Astrocyte (in vitro differentiated cells and primary cell): ENCODE results near the gene TJP1. TPM values are rescaled to one million over a fixed set of nuclear protein-coding genes. Genes with fewer than 3 reads are reported as not detected.
A peak's percentile ranks its signal among the peaks of the same experiment; 100 is the strongest.

Source experiments
- DNase-seq: peaks from one replicate; pipeline ENCODE4 v3.0.0-alpha.2; 2010; ENCODE audit warnings: low read depth
- FAIRE-seq: peaks from 2 replicates; lab custom pipeline; 2011; peaks lifted over from hg19 to GRCh38; lab: Jason Lieb, UNC
- H2AFZ ChIP-seq: 2 replicates; pipeline ENCODE4 v1.6.0; 2012; ENCODE audit warnings: low read depth, low read length, inconsistent platforms
- H3K27ac ChIP-seq: 2 replicates; pipeline ENCODE4 v1.5.1; 2011; ENCODE audit warnings: low read depth, low read length, inconsistent platforms
- H3K27me3 ChIP-seq: 2 replicates; pipeline ENCODE4 v1.6.0; 2011; ENCODE audit warnings: low read length, inconsistent platforms; ENCODE audit not compliant: insufficient read depth
- H3K36me3 ChIP-seq: 2 replicates; pipeline ENCODE4 v1.5.1; 2011; ENCODE audit warnings: low read length, inconsistent platforms; ENCODE audit not compliant: insufficient read depth
- H3K4me1 ChIP-seq: 2 replicates; pipeline ENCODE4 v1.5.1; 2011; ENCODE audit warnings: low read length, inconsistent platforms; ENCODE audit not compliant: insufficient read depth
- H3K4me2 ChIP-seq: 2 replicates; pipeline ENCODE4 v1.6.0; 2012; ENCODE audit warnings: low read length, inconsistent platforms
- H3K4me3 ChIP-seq: 2 replicates; pipeline ENCODE4 v1.5.1; 2011; ENCODE audit warnings: low read depth, mild to moderate bottlenecking, low read length, inconsistent platforms; ENCODE audit not compliant: insufficient read depth
- H3K79me2 ChIP-seq: 2 replicates; pipeline ENCODE4 v1.6.0; 2012; ENCODE audit warnings: mild to moderate bottlenecking, low read length, inconsistent platforms; ENCODE audit not compliant: insufficient read depth
- H3K9ac ChIP-seq: 2 replicates; pipeline ENCODE4 v1.6.0; 2012; ENCODE audit warnings: mild to moderate bottlenecking, low read length, inconsistent platforms
- H3K9me3 ChIP-seq: 2 replicates; pipeline ENCODE4 v1.5.1; 2012; ENCODE audit warnings: low read depth, mild to moderate bottlenecking, low read length, inconsistent platforms; ENCODE audit not compliant: insufficient read depth
- H4K20me1 ChIP-seq: 2 replicates; pipeline ENCODE4 v1.6.0; 2012; ENCODE audit warnings: low read length, inconsistent platforms; ENCODE audit not compliant: insufficient read depth
- H3K27ac Mint-ChIP-seq: one replicate; pipeline ENCODE4 v1.8.0; 2021; ENCODE audit warnings: mild to moderate bottlenecking, mixed read lengths; ENCODE audit not compliant: unreplicated experiment
- H3K27me3 Mint-ChIP-seq: one replicate; pipeline ENCODE4 v1.8.0; 2021; ENCODE audit warnings: low read depth, mixed read lengths; ENCODE audit not compliant: unreplicated experiment
- H3K36me3 Mint-ChIP-seq: one replicate; pipeline ENCODE4 v1.8.0; 2021; ENCODE audit warnings: low read depth, mixed read lengths; ENCODE audit not compliant: unreplicated experiment
- H3K4me1 Mint-ChIP-seq: one replicate; pipeline ENCODE4 v1.8.0; 2021; ENCODE audit warnings: low read depth, mixed read lengths; ENCODE audit not compliant: unreplicated experiment
- H3K4me3 Mint-ChIP-seq: one replicate; pipeline ENCODE4 v1.8.0; 2021; ENCODE audit warnings: mild to moderate bottlenecking, moderate library complexity, mixed read lengths; ENCODE audit not compliant: unreplicated experiment
- H3K9me3 Mint-ChIP-seq: one replicate; pipeline ENCODE4 v1.8.0; 2021; ENCODE audit warnings: mild to moderate bottlenecking, mixed read lengths; ENCODE audit not compliant: unreplicated experiment
- EZH2 ChIP-seq: IDR thresholded peaks from 2 replicates; pipeline ENCODE4 v1.6.1; 2012; ENCODE audit warnings: mild to moderate bottlenecking, low read length, inconsistent platforms; ENCODE audit not compliant: insufficient read depth
- total RNA-seq: library from RNA; stranded (reverse); gene quantifications from 2 replicates; pipeline ENCODE4 v1.2.1, GENCODE V29; 2021
- TF ChIP-seq, protein P1 (sequence below): IDR thresholded peaks from 2 replicates; pipeline ENCODE4 v1.5.1; 2011; ENCODE audit warnings: low read depth, mild to moderate bottlenecking, inconsistent platforms, low read length, moderate library complexity; ENCODE audit not compliant: insufficient read depth

TJP1 gene
- total RNA-seq, 1 donor from 2014 or later, result 137 TPM

DNA sequence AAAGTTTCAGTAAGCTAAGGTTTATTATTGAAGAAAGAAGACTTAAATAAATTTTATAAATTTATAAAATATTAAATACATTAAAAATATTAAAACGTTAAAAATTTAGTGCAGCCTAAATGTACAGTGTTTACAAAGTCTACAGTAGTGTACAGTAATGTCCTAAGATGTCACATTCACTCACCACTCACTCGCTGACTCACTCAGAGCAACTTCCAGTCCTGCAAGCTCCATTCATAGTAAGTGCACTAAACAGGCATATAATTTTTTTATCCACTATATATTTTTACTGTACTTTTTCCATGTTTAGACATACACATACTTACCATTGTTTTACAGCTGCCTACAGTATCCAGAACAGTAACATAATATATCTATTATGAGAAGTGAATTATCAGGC is 51.5 kb downstream of the TJP1 start:
- Histone ChIP-seq H3K9ac (no peak overlapping the region), H3K9me3 (no peaks in the 10 kb centered on the region), H3K4me3 (no peak overlapping the region), H3K4me1 (peaks cover 17% of the 10 kb centered on the region), H3K4me2 (no peak overlapping the region), H3K27ac (no peak overlapping the region), H2AFZ (no peak overlapping the region), H3K36me3 (peaks cover 26% of the 10 kb centered on the region), H3K79me2 (peaks cover 60% of the 10 kb centered on the region), H4K20me1 (peaks cover 27% of the 10 kb centered on the region), H3K27me3 (no peaks in the 10 kb centered on the region)
- Mint-ChIP-seq H3K4me1 (peaks cover 36% of the 10 kb centered on the region), H3K27ac (no peak overlapping the region), H3K4me3 (no peak overlapping the region), H3K9me3 (no peaks in the 10 kb centered on the region), H3K27me3 (no peaks in the 10 kb centered on the region), H3K36me3 (peaks cover 10% of the 10 kb centered on the region)
- FAIRE-seq, result no peak
- no peak for DNase-seq
- no peak for TF ChIP-seq EZH2
- TF ChIP-seq, protein P1, sequence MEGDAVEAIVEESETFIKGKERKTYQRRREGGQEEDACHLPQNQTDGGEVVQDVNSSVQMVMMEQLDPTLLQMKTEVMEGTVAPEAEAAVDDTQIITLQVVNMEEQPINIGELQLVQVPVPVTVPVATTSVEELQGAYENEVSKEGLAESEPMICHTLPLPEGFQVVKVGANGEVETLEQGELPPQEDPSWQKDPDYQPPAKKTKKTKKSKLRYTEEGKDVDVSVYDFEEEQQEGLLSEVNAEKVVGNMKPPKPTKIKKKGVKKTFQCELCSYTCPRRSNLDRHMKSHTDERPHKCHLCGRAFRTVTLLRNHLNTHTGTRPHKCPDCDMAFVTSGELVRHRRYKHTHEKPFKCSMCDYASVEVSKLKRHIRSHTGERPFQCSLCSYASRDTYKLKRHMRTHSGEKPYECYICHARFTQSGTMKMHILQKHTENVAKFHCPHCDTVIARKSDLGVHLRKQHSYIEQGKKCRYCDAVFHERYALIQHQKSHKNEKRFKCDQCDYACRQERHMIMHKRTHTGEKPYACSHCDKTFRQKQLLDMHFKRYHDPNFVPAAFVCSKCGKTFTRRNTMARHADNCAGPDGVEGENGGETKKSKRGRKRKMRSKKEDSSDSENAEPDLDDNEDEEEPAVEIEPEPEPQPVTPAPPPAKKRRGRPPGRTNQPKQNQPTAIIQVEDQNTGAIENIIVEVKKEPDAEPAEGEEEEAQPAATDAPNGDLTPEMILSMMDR, result no peak

DNA sequence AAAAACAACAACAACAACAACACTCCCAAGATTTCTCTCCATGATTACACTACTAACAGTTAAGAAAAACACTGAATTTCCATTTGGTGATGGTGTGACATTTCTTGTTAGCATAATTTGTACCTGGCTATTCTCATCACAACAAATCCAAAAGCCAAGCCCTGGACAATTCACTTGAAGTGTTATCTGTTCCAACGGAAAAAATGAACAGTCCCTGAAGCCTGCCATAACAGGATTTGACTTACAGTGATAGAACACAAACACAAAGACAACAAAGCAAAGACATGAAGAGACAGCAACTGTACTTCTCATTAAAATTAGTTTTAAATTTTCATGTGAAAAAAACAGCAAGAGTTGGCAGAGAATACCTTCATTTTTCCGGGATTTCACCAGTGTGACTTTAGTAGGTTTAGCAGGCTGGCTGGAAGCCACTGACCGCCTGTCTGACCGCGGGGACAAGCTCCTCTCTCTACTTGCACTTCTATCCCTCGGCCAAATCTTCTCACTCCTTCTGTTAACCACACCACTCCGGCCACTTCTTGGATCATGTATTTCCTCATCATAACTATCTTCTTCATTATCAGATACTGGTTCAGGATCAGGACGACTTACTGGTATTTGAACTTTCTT is 56.3 kb downstream of the TJP1 start:
- no peaks in the 10 kb centered on the region for H3K27me3 Mint-ChIP-seq
- H3K9me3 Mint-ChIP-seq, result no peaks in the 10 kb centered on the region
- peaks cover 23% of the 10 kb centered on the region for H3K36me3 Mint-ChIP-seq
- no peak overlapping the region for H3K4me3 Mint-ChIP-seq
- no peak overlapping the region for H3K27ac ChIP-seq
- TF ChIP-seq, protein P1, result no peak
- TF ChIP-seq EZH2, result no peak
- H3K9me3 ChIP-seq, result no peaks in the 10 kb centered on the region
- H3K4me3 ChIP-seq, result no peak overlapping the region
- peaks cover 43% of the 10 kb centered on the region for H4K20me1 ChIP-seq
- DNase-seq (peak; percentile 51), FAIRE-seq (no peak)
- H3K9ac ChIP-seq, result no peak overlapping the region
- peaks cover 50% of the 10 kb centered on the region for H3K79me2 ChIP-seq
- no peaks in the 10 kb centered on the region for H3K4me1 ChIP-seq
- no peak overlapping the region for H3K27ac Mint-ChIP-seq
- H3K4me1 Mint-ChIP-seq, result peaks cover 9% of the 10 kb centered on the region
- peaks cover 50% of the 10 kb centered on the region for H3K36me3 ChIP-seq
- no peak overlapping the region for H3K4me2 ChIP-seq
- H3K27me3 ChIP-seq, result no peaks in the 10 kb centered on the region
- no peak overlapping the region for H2AFZ ChIP-seq

DNA sequence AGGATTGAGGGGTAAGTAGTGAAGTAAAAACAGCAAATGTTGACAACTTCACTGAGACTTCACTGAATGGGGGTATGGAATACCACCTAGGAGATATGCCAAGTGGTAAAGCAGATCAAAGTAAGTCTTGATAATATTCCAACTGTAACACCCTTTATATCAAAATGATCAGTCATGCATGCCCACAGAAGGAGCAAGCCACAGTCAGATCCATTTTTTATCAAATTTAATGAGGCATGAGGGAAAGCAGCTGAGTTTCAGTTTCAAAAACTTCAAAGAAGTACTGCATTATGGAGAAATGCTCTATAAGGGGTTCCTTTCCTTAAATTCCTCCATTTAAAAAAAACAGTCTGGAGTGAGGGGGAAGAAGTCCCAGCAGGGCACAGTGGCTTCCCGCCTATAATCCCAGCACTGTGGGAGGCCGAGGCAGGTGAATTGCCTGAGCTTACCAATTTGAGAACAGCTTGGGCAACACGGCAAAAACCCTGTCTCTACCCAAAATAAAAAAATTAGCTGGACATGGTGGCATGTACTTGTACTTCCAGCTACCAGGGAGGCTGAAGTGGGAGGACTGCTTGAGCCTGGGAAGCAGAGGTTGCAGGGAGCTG is 56.9 kb downstream of the TJP1 start:
- no peaks in the 10 kb centered on the region for H3K27me3 Mint-ChIP-seq
- no peak overlapping the region for H3K4me3 Mint-ChIP-seq
- H3K9ac ChIP-seq, result no peak overlapping the region
- H3K27me3 ChIP-seq, result no peaks in the 10 kb centered on the region
- TF ChIP-seq, protein P1, result no peak
- no peak for TF ChIP-seq EZH2
- H3K36me3 ChIP-seq, result peaks cover 55% of the 10 kb centered on the region
- no peak overlapping the region for H2AFZ ChIP-seq
- no peaks in the 10 kb centered on the region for H3K4me1 ChIP-seq
- no peak overlapping the region for H3K4me2 ChIP-seq
- DNase-seq (peak; percentile 45), FAIRE-seq (no peak)
- H3K9me3 Mint-ChIP-seq, result no peaks in the 10 kb centered on the region
- H4K20me1 ChIP-seq, result peaks cover 42% of the 10 kb centered on the region
- H3K4me1 Mint-ChIP-seq, result peaks cover 6% of the 10 kb centered on the region
- peak overlapping the region; percentile 35 for H3K27ac Mint-ChIP-seq
- H3K9me3 ChIP-seq, result no peaks in the 10 kb centered on the region
- peaks cover 29% of the 10 kb centered on the region for H3K36me3 Mint-ChIP-seq
- peaks cover 50% of the 10 kb centered on the region for H3K79me2 ChIP-seq
- no peak overlapping the region for H3K4me3 ChIP-seq
- no peak overlapping the region for H3K27ac ChIP-seq
